GM13976 (cell line): Measurements from ENCODE around the gene SPATA13.
A peak's percentile ranks its signal among the peaks of the same experiment; 100 is the strongest.

Source experiments
- DNase-seq: peaks from one replicate; pipeline ENCODE4 v3.0.0; 2012; ENCODE audit warnings: low spot score
- CTCF ChIP-seq: IDR thresholded peaks from 2 replicates; pipeline ENCODE4 v1.5.1; 2012; ENCODE audit warnings: borderline replicate concordance, mild to moderate bottlenecking; ENCODE audit not compliant: insufficient read depth; ENCODE audit errors: extremely low read depth, missing control alignments, control extremely low read depth
- in situ Hi-C: fragments of 300-500 bp; cut with MboI; formaldehyde crosslinking; loops from one replicate; pipeline ENCODE4 v1.12.0; 2022; ENCODE audit warnings: low sequenced_read_pairs, mixed read lengths, inconsistent platforms; ENCODE audit not compliant: unreplicated experiment

The SPATA13 gene

GRCh38 chr13:24122569-24122968 is 38.0 kb upstream of the SPATA13 start:
- in situ Hi-C loops, result no loop called here
- no peak for TF ChIP-seq CTCF
- no peak for DNase-seq

GRCh38 chr13:24123761-24124160 is 36.8 kb upstream of the SPATA13 start:
- no peak for TF ChIP-seq CTCF
- DNase-seq, result no peak
- in situ Hi-C loops, result no loop called here

GRCh38 chr13:24124789-24125476 is 35.6 kb upstream of the SPATA13 start:
- peak; percentile 65 for DNase-seq
- TF ChIP-seq CTCF, result no peak
- in situ Hi-C loops, result no loop called here

GRCh38 chr13:24127116-24127631 is 33.3 kb upstream of the SPATA13 start:
- in situ Hi-C loops, result no loop called here
- DNase-seq, result peak; percentile 50
- no peak for TF ChIP-seq CTCF

- no peak for TF ChIP-seq CTCF
- in situ Hi-C loops, result no loop called here
- no peak for DNase-seq
These were observed 32.4 kb upstream of the SPATA13 start for GRCh38 chr13:24128112-24128511.

GRCh38 chr13:24128962-24129361 is 31.6 kb upstream of the SPATA13 start:
- in situ Hi-C loops, result no loop called here
- no peak for TF ChIP-seq CTCF
- no peak for DNase-seq
